PC-3 (cell line): Measurements from ENCODE around the gene BOLA1.

ENCODE experiments used
- CTCF ChIP-seq: fragments of 300-600 bp; sonication (generic); conservative IDR thresholded peaks from 2 replicates; pipeline ENCODE4 v1.5.1; 2017; ENCODE audit warnings: antibody characterized with exemption, low read depth, mild to moderate bottlenecking, low read length
- EZH2 ChIP-seq: fragments of 300-600 bp; sonication (generic); IDR thresholded peaks from one replicate; pipeline ENCODE4 v1.6.1; 2017; ENCODE audit warnings: antibody characterized with exemption, mild to moderate bottlenecking, low read length; ENCODE audit not compliant: unreplicated experiment
- EZH2phosphoT487 ChIP-seq: fragments of 300-600 bp; sonication (generic); IDR thresholded peaks from 2 replicates; pipeline ENCODE4 v1.6.1; 2018; ENCODE audit warnings: mild to moderate bottlenecking, antibody characterized with exemption, low read length, borderline replicate concordance

GRCh38 chr1:149915429-149916192 is 16.2 kb downstream of the BOLA1 start:
- TF ChIP-seq CTCF: no peak
- no peak for TF ChIP-seq EZH2
- TF ChIP-seq EZH2phosphoT487: no peak
